ENCODE data around the gene POLR1E. TPM values are rescaled to one million over a fixed set of nuclear protein-coding genes. Genes with fewer than 3 reads are reported as not detected.

Gene POLR1E
- total and polyA plus RNA-seq, 10 of the 15 experiments (the other 5 are each of a cell fraction or from before 2014, with no cell fraction given) = 13.7 to 71.3 (median 50.4) TPM

GRCh38 chr9:37497320-37497719 lies 11.6 kb downstream of the POLR1E start:
- Histone ChIP-seq H3K27me3 (replicated peaks in 1 of 2; ENCODE audit: control insufficient read depth in 2 of 2, insufficient read depth in 2 of 2, low read length in 1 of 2) (no peaks in the 10 kb centered on the region), H3K4me2 (ENCODE audit: control insufficient read depth, insufficient read depth) (no peak overlapping the region), H3K4me1 (ENCODE audit: control insufficient read depth, insufficient read depth, low read length) (no peaks in the 10 kb centered on the region), H3K27ac (ENCODE audit: control insufficient read depth, insufficient read depth) (no peak overlapping the region), H3K9ac (ENCODE audit: control insufficient read depth, insufficient read depth, low read length) (no peak overlapping the region), H2AFZ (ENCODE audit: control insufficient read depth, low read depth, low read length) (no peak overlapping the region), H3K4me3 (no peak overlapping the region), H3K36me3 (ENCODE audit: control insufficient read depth in 2 of 2, insufficient read depth in 2 of 2, low read length in 1 of 2) (peaks cover 38 to 41% of the 10 kb centered on the region in 2 experiments), H3K9me3 (replicated peaks; ENCODE audit: control insufficient read depth, insufficient read depth, low read length) (no peaks in the 10 kb centered on the region), H4K20me1 (ENCODE audit: control insufficient read depth, insufficient read depth) (no peaks in the 10 kb centered on the region), H3K79me2 (ENCODE audit: control insufficient read depth, insufficient read depth, low read length) (no peaks in the 10 kb centered on the region)
- TF ChIP-seq ZBTB40 (IDR thresholded peaks at IDR 0.05; ENCODE audit: borderline replicate concordance) (peak; percentile 35; the same call in 1 of the 2 replicates), NFIC (IDR thresholded peaks at IDR 0.05; ENCODE audit: low read depth, low read length) (no peak)
- ATAC-seq = no peak
- SMC1A ChIA-PET (ENCODE audit: uncharacterized antibody, unreplicated experiment) = no interaction called here
- DNase-seq (ENCODE audit: low read depth, low spot score) = no peak
- RAD21 ChIA-PET (ENCODE audit: unreplicated experiment) = no interaction called here
- POLR2A ChIA-PET = interaction anchor here (1.4 kb wide), 1 partner anchor 10 kb away, joined by 4 read pairs; no protein-coding TSS in a partner anchor
- WGBS (ENCODE audit: insufficient coverage, insufficient replicate concordance, low lambda C conversion rate, missing lambda C conversion rate) = 96% methylated on average over 3 of the region's 3 CpGs
- intact Hi-C loops (cut with micrococcal nuclease; ENCODE audit: unreplicated experiment) (no loop called here), in situ Hi-C loops (cut with MboI) (loop anchor here (25.0 kb wide), 1 partner anchor 515 kb away; no protein-coding TSS in a partner anchor)
- CTCF ChIA-PET = interaction anchor here (1.3 to 2.6 kb wide), 2 partner anchors 10 to 18 kb away, joined by 3 to 8 read pairs; no protein-coding TSS in a partner anchor
- FAIRE-seq = no peak
- BruUV-seq (replicated peaks) = no TSS peak

Measured in GM12878 (cell line).